Left lung (tissue), 10 donors: ENCODE measurements around the gene TMEM212. TPM values are rescaled to one million over a fixed set of nuclear protein-coding genes. Genes with fewer than 3 reads are reported as not detected.

Experiments used
- ATAC-seq: fragments of 200-7000 bp; cut with Tn5 transposase; one replicate; pipeline ENCODE4 v1.9.1; 2020; ENCODE audit warnings: moderate library complexity
- DNase-seq, 4 donors: peaks; one replicate each; pipeline ENCODE4 v3.0.0-alpha.2; 2013 to 2020
- H3K27ac ChIP-seq, 2 donors: fragments of 200-600 bp; sonication (generic) in 1 of 2; one replicate each; pipeline versions ENCODE4 v1.5.0 to v1.8.0; 2020 to 2021
- H3K27me3 ChIP-seq, 2 donors: fragments of 200-600 bp; sonication (generic) in 1 of 2; one replicate each; pipeline versions ENCODE4 v1.5.0 to v1.8.0; 2020 to 2021
- H3K36me3 ChIP-seq, 2 donors: fragments of 200-600 bp; sonication (generic) in 1 of 2; one replicate each; pipeline versions ENCODE4 v1.5.0 to v1.8.0; 2020 to 2021
- H3K4me1 ChIP-seq, 2 donors: fragments of 200-600 bp; one replicate each; pipeline ENCODE4 v1.8.0; 2021
- H3K4me3 ChIP-seq, 2 donors: fragments of 200-600 bp; sonication (generic) in 1 of 2; one replicate each; pipeline versions ENCODE4 v1.5.0 to v1.8.0; 2020 to 2021; ENCODE audit warnings: mild to moderate bottlenecking in 1 of 2
- H3K9me3 ChIP-seq, 2 donors: fragments of 200-600 bp; sonication (generic) in 1 of 2; one replicate each; pipeline versions ENCODE4 v1.5.0 to v1.8.0; 2020 to 2021
- intact Hi-C, 2 donors: fragments of 100-400 bp; cut with DNase I; formaldehyde crosslinking; loops; one replicate each; pipeline versions ENCODE4 v1.11.2 to v1.14.2; 2022
- polyA plus RNA-seq, 6 donors: library from polyadenylated mRNA; unstranded; fragments of 120-200 nt; gene quantifications; one replicate each; pipeline ENCODE4 v1.2.1, GENCODE V29; 2013; ENCODE audit not compliant: insufficient read length in 6 of 6
- total RNA-seq, 2 donors: library from RNA; stranded (reverse); fragmentation: NEBNext Ultra II Directional; extraction: Animal tissue kit (Norgen Biotek cat#: 25700); gene quantifications; one replicate each; pipeline ENCODE4 v1.2.1, GENCODE V29; 2021
- TF ChIP-seq, protein P1 (sequence below), 2 donors: fragments of 200-600 bp; sonication (generic) in 1 of 2; IDR thresholded peaks; one replicate each; pipeline versions ENCODE4 v1.5.0 to v1.8.0; 2021; ENCODE audit warnings: antibody characterized with exemption in 2 of 2
- donor health status: DM: no; HTN: yes; CAD: no.
- donor health status: DM: no; HTN: no; CAD: no.

The TMEM212 gene
- total and polyA plus RNA-seq, 8 donors = 0.50 to 6.2 (median 3.2) TPM; not detected in 1

- ATAC-seq (peak; percentile 89), DNase-seq (peak; percentile 41 to 84 (median 74))
- Histone ChIP-seq H3K9me3 (no peaks in the 10 kb centered on the region), H3K4me3 (no peak overlapping the region), H3K27ac (peak overlapping the region; percentile 15 to 71), H3K4me1 (peaks cover 13 to 61% of the 10 kb centered on the region in 2 donors), H3K27me3 (no peaks in the 10 kb centered on the region), H3K36me3 (no peaks in the 10 kb centered on the region)
- intact Hi-C loops = no loop called here
- TF ChIP-seq, protein P1, sequence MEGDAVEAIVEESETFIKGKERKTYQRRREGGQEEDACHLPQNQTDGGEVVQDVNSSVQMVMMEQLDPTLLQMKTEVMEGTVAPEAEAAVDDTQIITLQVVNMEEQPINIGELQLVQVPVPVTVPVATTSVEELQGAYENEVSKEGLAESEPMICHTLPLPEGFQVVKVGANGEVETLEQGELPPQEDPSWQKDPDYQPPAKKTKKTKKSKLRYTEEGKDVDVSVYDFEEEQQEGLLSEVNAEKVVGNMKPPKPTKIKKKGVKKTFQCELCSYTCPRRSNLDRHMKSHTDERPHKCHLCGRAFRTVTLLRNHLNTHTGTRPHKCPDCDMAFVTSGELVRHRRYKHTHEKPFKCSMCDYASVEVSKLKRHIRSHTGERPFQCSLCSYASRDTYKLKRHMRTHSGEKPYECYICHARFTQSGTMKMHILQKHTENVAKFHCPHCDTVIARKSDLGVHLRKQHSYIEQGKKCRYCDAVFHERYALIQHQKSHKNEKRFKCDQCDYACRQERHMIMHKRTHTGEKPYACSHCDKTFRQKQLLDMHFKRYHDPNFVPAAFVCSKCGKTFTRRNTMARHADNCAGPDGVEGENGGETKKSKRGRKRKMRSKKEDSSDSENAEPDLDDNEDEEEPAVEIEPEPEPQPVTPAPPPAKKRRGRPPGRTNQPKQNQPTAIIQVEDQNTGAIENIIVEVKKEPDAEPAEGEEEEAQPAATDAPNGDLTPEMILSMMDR (IDR thresholded peaks at IDR 0.05) = peak; percentile 64 to 66
These were observed 13.2 kb upstream of the TMEM212 start for GRCh38 chr3:171829841-171830517.

GRCh38 chr3:171830518-171830875 lies 12.7 kb upstream of the TMEM212 start:
- TF ChIP-seq, protein P1 (IDR thresholded peaks at IDR 0.05) = no peak
- Histone ChIP-seq H3K27ac (peak overlapping the region; percentile 15 to 71), H3K36me3 (no peaks in the 10 kb centered on the region), H3K4me1 (peaks cover 9 to 61% of the 10 kb centered on the region in 2 donors), H3K27me3 (no peaks in the 10 kb centered on the region), H3K4me3 (no peak overlapping the region), H3K9me3 (no peaks in the 10 kb centered on the region)
- intact Hi-C loops = no loop called here
- DNase-seq (no peak), ATAC-seq (no peak)

DNA sequence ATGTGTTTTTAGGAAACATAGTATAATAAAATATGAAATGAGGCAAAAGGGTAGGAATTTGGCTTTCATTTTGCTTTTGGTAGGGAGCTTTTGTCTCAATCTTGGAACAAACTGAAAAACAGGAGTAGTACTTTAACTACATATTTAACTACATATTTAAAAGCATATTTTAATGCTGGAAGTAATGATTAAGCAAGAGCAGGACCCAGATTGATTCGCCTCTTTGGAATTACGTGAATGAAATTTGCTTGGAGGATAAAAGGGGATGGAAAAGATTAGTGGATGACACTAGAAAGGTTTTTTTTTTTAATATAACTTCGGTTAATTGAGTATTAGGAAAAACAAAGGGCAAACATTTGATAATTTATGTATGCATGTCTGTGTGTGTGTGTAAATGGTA lies 11.2 kb upstream of the TMEM212 start:
- H3K36me3 ChIP-seq = no peaks in the 10 kb centered on the region
- peaks cover 9 to 57% of the 10 kb centered on the region in 2 donors for H3K4me1 ChIP-seq
- DNase-seq (no peak), ATAC-seq (no peak)
- H3K27ac ChIP-seq = no peak overlapping the region
- intact Hi-C loops = no loop called here
- H3K4me3 ChIP-seq = no peak overlapping the region
- no peaks in the 10 kb centered on the region for H3K9me3 ChIP-seq
- TF ChIP-seq, protein P1 (IDR thresholded peaks at IDR 0.05) = no peak
- H3K27me3 ChIP-seq = no peaks in the 10 kb centered on the region

DNA sequence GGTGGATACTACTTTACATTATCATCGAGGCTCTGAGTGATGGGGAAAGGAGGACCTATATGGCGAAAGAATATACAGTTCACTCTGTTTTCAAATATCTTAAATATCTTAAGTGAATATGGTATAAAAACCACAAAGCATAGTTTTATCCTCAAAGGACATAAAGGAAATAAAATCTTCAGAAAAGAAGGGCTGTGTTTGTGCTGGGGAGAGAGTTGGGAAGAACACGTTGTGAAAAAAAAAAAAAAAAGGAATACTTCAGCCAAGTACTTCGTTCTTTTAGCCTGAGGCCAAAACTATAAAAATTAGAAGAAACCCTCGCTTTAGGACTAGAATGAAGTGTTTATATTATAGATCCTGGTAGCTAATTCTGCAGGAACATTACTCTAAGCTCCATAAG lies 10.2 kb upstream of the TMEM212 start:
- DNase-seq (no peak), ATAC-seq (no peak)
- H3K4me3 ChIP-seq = no peak overlapping the region
- intact Hi-C loops = no loop called here
- H3K27me3 ChIP-seq = no peaks in the 10 kb centered on the region
- TF ChIP-seq, protein P1 (IDR thresholded peaks at IDR 0.05) = no peak
- H3K36me3 ChIP-seq = no peaks in the 10 kb centered on the region
- no peaks in the 10 kb centered on the region for H3K9me3 ChIP-seq
- no peak overlapping the region for H3K27ac ChIP-seq
- peaks cover 9 to 56% of the 10 kb centered on the region in 2 donors for H3K4me1 ChIP-seq

DNA sequence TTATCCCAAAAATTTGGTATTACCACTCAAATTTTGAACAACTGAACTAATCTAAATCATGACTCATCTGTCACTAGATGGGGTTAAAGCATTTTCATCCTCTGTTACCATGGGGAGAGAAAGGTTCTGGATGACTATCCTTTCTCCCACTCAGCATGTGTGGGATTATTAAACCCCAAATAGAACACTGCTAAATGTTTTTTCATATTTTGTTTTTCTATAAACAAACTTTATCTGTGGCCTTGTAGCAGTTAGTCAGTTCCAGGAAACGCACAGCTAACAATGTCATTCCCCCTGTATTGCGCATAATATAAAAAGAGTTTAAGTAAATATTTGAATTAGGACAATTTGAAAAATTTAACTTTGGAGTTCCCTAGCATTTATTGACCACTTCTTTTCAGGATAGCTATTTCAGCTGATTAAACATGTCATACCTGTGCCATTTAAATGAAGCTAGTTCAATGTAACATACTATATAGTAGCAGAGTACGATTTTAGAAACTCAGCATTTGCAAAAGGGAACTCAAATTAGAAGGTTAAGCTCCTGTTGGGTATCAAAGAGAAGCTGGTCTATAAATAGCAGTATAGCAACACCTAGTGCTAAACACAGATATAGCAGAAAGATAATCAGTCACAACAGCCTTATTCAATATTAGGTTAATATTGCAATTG lies 9.2 kb upstream of the TMEM212 start:
- H3K27me3 ChIP-seq = no peaks in the 10 kb centered on the region
- H3K9me3 ChIP-seq = no peaks in the 10 kb centered on the region
- peaks cover 14 to 55% of the 10 kb centered on the region in 2 donors for H3K4me1 ChIP-seq
- H3K4me3 ChIP-seq = no peak overlapping the region
- intact Hi-C loops = no loop called here
- ATAC-seq (peak; percentile 76), DNase-seq (no peak)
- TF ChIP-seq, protein P1 (IDR thresholded peaks at IDR 0.05) = peak; percentile 16 to 37
- no peaks in the 10 kb centered on the region for H3K36me3 ChIP-seq
- H3K27ac ChIP-seq = peak overlapping the region in 1 of 2 donors; percentile 55
